ENCODE data around the gene FNDC5.

DNA sequence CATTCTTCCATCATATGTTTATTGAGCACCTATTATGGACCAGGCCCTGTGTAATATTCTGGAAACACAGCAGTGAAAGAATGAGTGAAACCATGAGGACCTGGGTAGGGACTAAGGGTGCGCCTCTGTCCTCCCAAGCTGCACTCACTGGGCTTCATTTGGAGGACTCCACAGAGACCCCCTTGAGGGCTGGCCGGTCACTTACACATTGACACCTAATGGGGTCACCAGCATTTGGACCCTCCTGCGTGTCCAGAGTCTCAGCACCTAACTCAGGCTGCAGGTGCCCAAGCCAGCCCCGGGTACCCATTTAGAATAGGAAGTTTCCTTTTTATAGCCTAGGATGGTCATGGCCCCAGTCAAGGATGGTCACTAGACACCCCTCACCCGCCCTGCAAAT is 2.8 kb upstream of the FNDC5 start:
- TF ChIP-seq KDM1A (CRISPR knock-in tag; IDR thresholded peaks at IDR 0.05) (no peak), SMARCE1 (IDR thresholded peaks at IDR 0.05; ENCODE audit: borderline replicate concordance) (no peak), IKZF1 (IDR thresholded peaks at IDR 0.05) (no peak), GABPA (IDR thresholded peaks at IDR 0.05; ENCODE audit: low read depth, low read length) (no peak), GABPA (CRISPR knock-in tag; IDR thresholded peaks at IDR 0.05; ENCODE audit: low read depth) (no peak), ZFP62 (CRISPR knock-in tag; IDR thresholded peaks at IDR 0.05) (no peak), ZNF652 (CRISPR knock-in tag; IDR thresholded peaks at IDR 0.05; ENCODE audit: borderline replicate concordance, low read depth) (no peak), ZNF17 (CRISPR knock-in tag; IDR thresholded peaks at IDR 0.05) (no peak), NCOA5 (CRISPR knock-in tag; IDR thresholded peaks at IDR 0.05) (no peak), FOXJ3 (CRISPR knock-in tag; IDR thresholded peaks at IDR 0.05; ENCODE audit: borderline replicate concordance) (no peak)
- TF ChIP-seq, protein P1, sequence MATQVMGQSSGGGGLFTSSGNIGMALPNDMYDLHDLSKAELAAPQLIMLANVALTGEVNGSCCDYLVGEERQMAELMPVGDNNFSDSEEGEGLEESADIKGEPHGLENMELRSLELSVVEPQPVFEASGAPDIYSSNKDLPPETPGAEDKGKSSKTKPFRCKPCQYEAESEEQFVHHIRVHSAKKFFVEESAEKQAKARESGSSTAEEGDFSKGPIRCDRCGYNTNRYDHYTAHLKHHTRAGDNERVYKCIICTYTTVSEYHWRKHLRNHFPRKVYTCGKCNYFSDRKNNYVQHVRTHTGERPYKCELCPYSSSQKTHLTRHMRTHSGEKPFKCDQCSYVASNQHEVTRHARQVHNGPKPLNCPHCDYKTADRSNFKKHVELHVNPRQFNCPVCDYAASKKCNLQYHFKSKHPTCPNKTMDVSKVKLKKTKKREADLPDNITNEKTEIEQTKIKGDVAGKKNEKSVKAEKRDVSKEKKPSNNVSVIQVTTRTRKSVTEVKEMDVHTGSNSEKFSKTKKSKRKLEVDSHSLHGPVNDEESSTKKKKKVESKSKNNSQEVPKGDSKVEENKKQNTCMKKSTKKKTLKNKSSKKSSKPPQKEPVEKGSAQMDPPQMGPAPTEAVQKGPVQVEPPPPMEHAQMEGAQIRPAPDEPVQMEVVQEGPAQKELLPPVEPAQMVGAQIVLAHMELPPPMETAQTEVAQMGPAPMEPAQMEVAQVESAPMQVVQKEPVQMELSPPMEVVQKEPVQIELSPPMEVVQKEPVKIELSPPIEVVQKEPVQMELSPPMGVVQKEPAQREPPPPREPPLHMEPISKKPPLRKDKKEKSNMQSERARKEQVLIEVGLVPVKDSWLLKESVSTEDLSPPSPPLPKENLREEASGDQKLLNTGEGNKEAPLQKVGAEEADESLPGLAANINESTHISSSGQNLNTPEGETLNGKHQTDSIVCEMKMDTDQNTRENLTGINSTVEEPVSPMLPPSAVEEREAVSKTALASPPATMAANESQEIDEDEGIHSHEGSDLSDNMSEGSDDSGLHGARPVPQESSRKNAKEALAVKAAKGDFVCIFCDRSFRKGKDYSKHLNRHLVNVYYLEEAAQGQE (IDR thresholded peaks at IDR 0.05; ENCODE audit: borderline replicate concordance in 1 of 2, low read depth in 1 of 2, low read length in 2 of 2) = no peak
